Astrocyte (in vitro differentiated cells and primary cell): ENCODE data around the gene SLC6A3. TPM values are rescaled to one million over a fixed set of nuclear protein-coding genes. Genes with fewer than 3 reads are reported as not detected.

ENCODE experiments used
- DNase-seq: peaks from one replicate; pipeline ENCODE4 v3.0.0-alpha.2; 2010; ENCODE audit warnings: low read depth
- FAIRE-seq: peaks from 2 replicates; lab custom pipeline; 2011; peaks lifted over from hg19 to GRCh38; lab: Jason Lieb, UNC
- H2AFZ ChIP-seq: 2 replicates; pipeline ENCODE4 v1.6.0; 2012; ENCODE audit warnings: low read depth, low read length, inconsistent platforms
- H3K27ac ChIP-seq: 2 replicates; pipeline ENCODE4 v1.5.1; 2011; ENCODE audit warnings: low read depth, low read length, inconsistent platforms
- H3K27me3 ChIP-seq: 2 replicates; pipeline ENCODE4 v1.6.0; 2011; ENCODE audit warnings: low read length, inconsistent platforms; ENCODE audit not compliant: insufficient read depth
- H3K36me3 ChIP-seq: 2 replicates; pipeline ENCODE4 v1.5.1; 2011; ENCODE audit warnings: low read length, inconsistent platforms; ENCODE audit not compliant: insufficient read depth
- H3K4me1 ChIP-seq: 2 replicates; pipeline ENCODE4 v1.5.1; 2011; ENCODE audit warnings: low read length, inconsistent platforms; ENCODE audit not compliant: insufficient read depth
- H3K4me2 ChIP-seq: 2 replicates; pipeline ENCODE4 v1.6.0; 2012; ENCODE audit warnings: low read length, inconsistent platforms
- H3K4me3 ChIP-seq: 2 replicates; pipeline ENCODE4 v1.5.1; 2011; ENCODE audit warnings: low read depth, mild to moderate bottlenecking, low read length, inconsistent platforms; ENCODE audit not compliant: insufficient read depth
- H3K79me2 ChIP-seq: 2 replicates; pipeline ENCODE4 v1.6.0; 2012; ENCODE audit warnings: mild to moderate bottlenecking, low read length, inconsistent platforms; ENCODE audit not compliant: insufficient read depth
- H3K9ac ChIP-seq: 2 replicates; pipeline ENCODE4 v1.6.0; 2012; ENCODE audit warnings: mild to moderate bottlenecking, low read length, inconsistent platforms
- H3K9me3 ChIP-seq: 2 replicates; pipeline ENCODE4 v1.5.1; 2012; ENCODE audit warnings: low read depth, mild to moderate bottlenecking, low read length, inconsistent platforms; ENCODE audit not compliant: insufficient read depth
- H4K20me1 ChIP-seq: 2 replicates; pipeline ENCODE4 v1.6.0; 2012; ENCODE audit warnings: low read length, inconsistent platforms; ENCODE audit not compliant: insufficient read depth
- H3K27ac Mint-ChIP-seq: one replicate; pipeline ENCODE4 v1.8.0; 2021; ENCODE audit warnings: mild to moderate bottlenecking, mixed read lengths; ENCODE audit not compliant: unreplicated experiment
- H3K27me3 Mint-ChIP-seq: one replicate; pipeline ENCODE4 v1.8.0; 2021; ENCODE audit warnings: low read depth, mixed read lengths; ENCODE audit not compliant: unreplicated experiment
- H3K36me3 Mint-ChIP-seq: one replicate; pipeline ENCODE4 v1.8.0; 2021; ENCODE audit warnings: low read depth, mixed read lengths; ENCODE audit not compliant: unreplicated experiment
- H3K4me1 Mint-ChIP-seq: one replicate; pipeline ENCODE4 v1.8.0; 2021; ENCODE audit warnings: low read depth, mixed read lengths; ENCODE audit not compliant: unreplicated experiment
- H3K4me3 Mint-ChIP-seq: one replicate; pipeline ENCODE4 v1.8.0; 2021; ENCODE audit warnings: mild to moderate bottlenecking, moderate library complexity, mixed read lengths; ENCODE audit not compliant: unreplicated experiment
- H3K9me3 Mint-ChIP-seq: one replicate; pipeline ENCODE4 v1.8.0; 2021; ENCODE audit warnings: mild to moderate bottlenecking, mixed read lengths; ENCODE audit not compliant: unreplicated experiment
- EZH2 ChIP-seq: IDR thresholded peaks from 2 replicates; pipeline ENCODE4 v1.6.1; 2012; ENCODE audit warnings: mild to moderate bottlenecking, low read length, inconsistent platforms; ENCODE audit not compliant: insufficient read depth
- total RNA-seq: library from RNA; stranded (reverse); gene quantifications from 2 replicates; pipeline ENCODE4 v1.2.1, GENCODE V29; 2021
- TF ChIP-seq, protein P1 (sequence below): IDR thresholded peaks from 2 replicates; pipeline ENCODE4 v1.5.1; 2011; ENCODE audit warnings: low read depth, mild to moderate bottlenecking, inconsistent platforms, low read length, moderate library complexity; ENCODE audit not compliant: insufficient read depth

The SLC6A3 gene
- total RNA-seq, 1 donor from 2014 or later, result 0.07 TPM

DNA sequence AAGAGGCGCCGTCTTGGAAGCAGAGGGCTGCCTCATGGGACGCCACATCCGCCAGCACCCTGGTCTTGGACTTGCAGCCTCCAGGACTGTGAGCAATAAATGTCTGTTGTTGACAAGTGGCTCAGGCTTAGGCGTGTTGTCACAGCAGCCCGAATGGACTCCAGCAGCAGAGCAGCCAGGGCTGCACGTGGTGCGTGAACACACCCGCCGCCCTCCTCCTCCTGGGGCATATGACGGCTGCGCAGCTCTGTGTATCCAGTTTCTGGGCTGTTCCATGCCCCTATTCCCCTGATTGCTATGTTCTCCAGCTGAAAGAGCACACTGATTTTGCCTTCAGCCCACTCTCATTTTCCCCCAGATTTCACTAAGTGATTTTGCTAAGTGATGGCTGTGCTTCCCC lies 64.3 kb downstream of the SLC6A3 start:
- H3K4me2 ChIP-seq, result no peak overlapping the region
- no peaks in the 10 kb centered on the region for H3K9me3 ChIP-seq
- TF ChIP-seq, protein P1, sequence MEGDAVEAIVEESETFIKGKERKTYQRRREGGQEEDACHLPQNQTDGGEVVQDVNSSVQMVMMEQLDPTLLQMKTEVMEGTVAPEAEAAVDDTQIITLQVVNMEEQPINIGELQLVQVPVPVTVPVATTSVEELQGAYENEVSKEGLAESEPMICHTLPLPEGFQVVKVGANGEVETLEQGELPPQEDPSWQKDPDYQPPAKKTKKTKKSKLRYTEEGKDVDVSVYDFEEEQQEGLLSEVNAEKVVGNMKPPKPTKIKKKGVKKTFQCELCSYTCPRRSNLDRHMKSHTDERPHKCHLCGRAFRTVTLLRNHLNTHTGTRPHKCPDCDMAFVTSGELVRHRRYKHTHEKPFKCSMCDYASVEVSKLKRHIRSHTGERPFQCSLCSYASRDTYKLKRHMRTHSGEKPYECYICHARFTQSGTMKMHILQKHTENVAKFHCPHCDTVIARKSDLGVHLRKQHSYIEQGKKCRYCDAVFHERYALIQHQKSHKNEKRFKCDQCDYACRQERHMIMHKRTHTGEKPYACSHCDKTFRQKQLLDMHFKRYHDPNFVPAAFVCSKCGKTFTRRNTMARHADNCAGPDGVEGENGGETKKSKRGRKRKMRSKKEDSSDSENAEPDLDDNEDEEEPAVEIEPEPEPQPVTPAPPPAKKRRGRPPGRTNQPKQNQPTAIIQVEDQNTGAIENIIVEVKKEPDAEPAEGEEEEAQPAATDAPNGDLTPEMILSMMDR, result no peak
- no peak for TF ChIP-seq EZH2
- H3K27ac ChIP-seq, result no peak overlapping the region
- H3K27me3 ChIP-seq, result peaks cover 11% of the 10 kb centered on the region
- H4K20me1 ChIP-seq, result no peaks in the 10 kb centered on the region
- Mint-ChIP-seq H3K27ac (no peak overlapping the region), H3K27me3 (peaks cover 67% of the 10 kb centered on the region), H3K36me3 (no peaks in the 10 kb centered on the region), H3K9me3 (peaks cover 10% of the 10 kb centered on the region), H3K4me1 (peaks cover 1% of the 10 kb centered on the region), H3K4me3 (no peak overlapping the region)
- no peaks in the 10 kb centered on the region for H3K79me2 ChIP-seq
- FAIRE-seq (no peak), DNase-seq (no peak)
- no peak overlapping the region for H3K9ac ChIP-seq
- no peak overlapping the region for H2AFZ ChIP-seq
- no peak overlapping the region for H3K4me3 ChIP-seq
- peaks cover 4% of the 10 kb centered on the region for H3K4me1 ChIP-seq
- no peaks in the 10 kb centered on the region for H3K36me3 ChIP-seq

DNA sequence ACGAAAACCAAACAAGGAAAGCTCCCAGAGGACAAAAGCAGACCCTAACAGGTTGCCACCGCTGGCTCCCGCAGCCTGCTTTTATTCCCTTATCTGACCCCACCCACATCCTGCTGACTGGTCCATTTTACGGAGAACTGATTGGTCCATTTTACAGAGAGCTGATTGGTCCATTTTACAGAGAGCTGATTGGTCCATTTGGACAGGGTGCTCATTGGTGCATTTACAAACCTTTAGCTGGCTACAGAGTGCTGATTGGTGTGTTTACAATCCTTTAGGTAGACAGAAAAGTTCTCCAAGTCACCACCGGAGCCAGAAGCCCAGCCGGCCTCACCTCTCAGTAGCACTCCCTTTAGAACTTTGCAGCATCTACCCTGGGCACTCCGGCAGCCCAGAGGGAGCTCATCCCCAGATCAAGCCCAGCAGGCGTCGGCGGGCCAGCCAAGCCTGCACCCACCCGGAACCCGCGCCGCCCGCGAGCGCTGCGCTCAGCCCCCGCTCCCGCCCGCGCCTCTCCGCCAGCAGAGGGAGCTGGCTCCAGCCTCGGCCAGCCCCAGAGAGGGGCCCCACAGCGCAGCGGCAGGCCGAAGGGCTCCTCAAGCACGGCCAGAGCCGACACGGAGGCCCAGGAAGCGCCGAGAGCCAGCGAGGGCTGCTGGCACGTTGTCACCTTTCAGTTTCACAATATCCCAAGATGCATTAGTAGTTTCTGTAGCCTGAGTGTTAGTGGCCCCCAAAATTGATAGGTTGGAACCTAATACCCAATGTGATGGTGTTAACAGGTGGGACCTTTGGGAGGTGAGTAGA lies 65.0 kb downstream of the SLC6A3 start:
- Mint-ChIP-seq H3K27me3 (peaks cover 69% of the 10 kb centered on the region), H3K4me1 (no peaks in the 10 kb centered on the region), H3K27ac (no peak overlapping the region), H3K9me3 (peaks cover 10% of the 10 kb centered on the region), H3K4me3 (no peak overlapping the region), H3K36me3 (no peaks in the 10 kb centered on the region)
- Histone ChIP-seq H4K20me1 (no peaks in the 10 kb centered on the region), H3K4me1 (no peaks in the 10 kb centered on the region), H3K4me3 (no peak overlapping the region), H3K9ac (no peak overlapping the region), H3K36me3 (no peaks in the 10 kb centered on the region), H3K27ac (no peak overlapping the region), H3K9me3 (no peaks in the 10 kb centered on the region), H3K79me2 (no peaks in the 10 kb centered on the region), H3K27me3 (peaks cover 14% of the 10 kb centered on the region), H3K4me2 (peak overlapping the region; percentile 22), H2AFZ (no peak overlapping the region)
- DNase-seq (no peak), FAIRE-seq (no peak)
- no peak for TF ChIP-seq EZH2
- TF ChIP-seq, protein P1, result peak; percentile 12
